ENCODE data around the gene SMCHD1.
"Not testable (repeated sequence)": the region's sequence is repeated elsewhere in the genome, so short reads cannot be mapped to it uniquely, and the experiment has no call there.

The SMCHD1 gene

DNA sequence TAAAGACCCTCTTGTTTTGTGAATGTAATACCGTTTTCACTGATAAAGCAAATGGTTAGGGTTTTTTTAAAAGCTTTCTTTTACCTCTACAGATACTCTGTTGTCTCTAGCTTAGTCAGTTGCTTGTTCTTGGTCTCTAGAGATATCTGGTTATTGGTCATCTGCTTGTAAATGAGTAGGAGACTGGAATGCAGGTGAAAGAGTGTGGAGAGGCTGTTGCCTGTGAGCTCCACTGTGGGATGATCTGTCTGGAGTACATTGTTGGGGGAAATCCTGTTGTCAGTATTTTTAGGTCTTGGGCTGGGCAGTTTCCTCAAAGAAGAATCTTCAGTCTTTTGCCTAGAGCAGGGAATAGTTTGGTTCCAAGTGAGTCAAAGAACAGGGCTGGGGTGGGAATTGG, 67.7 kb downstream of the SMCHD1 start:
- DNase-seq, result no peak

DNA sequence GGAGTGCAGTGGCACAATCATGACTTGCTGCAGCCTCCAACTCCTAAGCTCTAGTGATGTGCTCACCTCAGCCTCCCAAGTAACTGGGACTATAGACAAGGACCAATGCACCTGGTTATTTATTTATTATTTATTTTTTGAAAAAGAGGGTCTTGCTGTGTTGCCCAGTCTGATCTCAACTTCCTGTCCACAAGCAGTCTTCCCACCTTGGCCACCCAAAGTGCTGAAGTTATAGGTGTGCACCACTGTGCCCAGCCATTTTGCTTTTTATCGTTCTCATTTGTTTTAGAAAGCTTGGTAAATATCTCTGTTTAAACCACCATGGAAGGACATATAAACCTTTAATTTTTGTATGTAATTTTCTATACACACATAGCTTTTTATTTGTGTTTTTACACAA, 74.2 kb downstream of the SMCHD1 start:
- DNase-seq, result no peak

DNA sequence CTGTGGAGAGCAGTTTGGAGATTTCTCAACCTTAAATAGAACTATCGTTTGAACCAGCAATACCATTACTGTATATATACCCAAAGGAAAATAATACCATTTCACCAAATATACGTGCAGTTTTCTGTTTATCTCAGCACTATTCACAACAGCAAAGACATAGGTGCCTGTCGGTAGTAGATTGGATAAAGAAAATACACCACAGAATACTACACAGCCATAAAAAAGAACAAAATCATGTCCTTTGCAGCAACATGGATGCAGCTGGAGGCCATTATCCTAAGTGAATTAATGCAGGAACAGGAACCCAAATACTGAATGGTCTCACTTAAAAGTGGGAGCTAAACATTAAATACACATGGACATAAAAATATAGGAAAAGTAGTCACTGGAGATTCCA, 81.3 kb downstream of the SMCHD1 start:
- no peak for DNase-seq

DNA sequence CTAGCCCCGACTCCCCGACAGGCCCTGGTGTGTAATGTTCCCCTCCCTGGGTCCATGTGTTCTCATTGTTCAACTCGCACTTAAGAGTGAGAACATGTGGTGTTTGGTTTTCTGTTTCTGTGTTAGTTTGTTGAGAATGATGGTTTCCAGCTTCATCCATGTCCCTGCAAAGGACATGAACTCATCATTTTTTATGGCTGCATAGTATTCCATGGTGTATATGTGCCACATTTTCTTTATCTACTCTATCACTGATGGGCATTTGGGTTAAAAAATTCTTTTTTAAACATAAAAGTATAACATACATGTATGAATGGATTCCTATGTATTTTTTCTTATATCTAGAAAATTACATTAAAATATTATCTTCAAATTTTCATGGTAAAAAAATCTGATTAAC, 84.6 kb downstream of the SMCHD1 start:
- DNase-seq, result not testable (repeated sequence)

DNA sequence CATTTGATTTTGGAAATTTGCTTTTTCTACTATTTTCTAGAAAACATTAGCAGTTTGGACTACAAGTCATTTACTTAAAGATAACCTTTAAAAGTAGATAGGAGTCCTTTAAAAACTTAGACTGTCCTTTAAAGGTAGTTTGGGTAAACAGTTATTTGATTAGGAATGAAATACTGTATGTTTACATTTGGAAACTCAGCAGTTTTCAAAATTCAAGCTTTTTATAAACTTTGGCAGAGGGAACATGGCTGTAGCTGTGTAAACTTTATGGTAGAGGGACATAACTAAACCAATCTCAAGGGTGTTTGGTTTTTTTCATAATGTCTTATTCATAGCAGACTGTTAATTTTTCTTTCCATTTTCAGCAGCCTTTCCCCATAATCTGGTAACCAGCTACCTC, 90.7 kb downstream of the SMCHD1 start:
- DNase-seq, result no peak

DNA sequence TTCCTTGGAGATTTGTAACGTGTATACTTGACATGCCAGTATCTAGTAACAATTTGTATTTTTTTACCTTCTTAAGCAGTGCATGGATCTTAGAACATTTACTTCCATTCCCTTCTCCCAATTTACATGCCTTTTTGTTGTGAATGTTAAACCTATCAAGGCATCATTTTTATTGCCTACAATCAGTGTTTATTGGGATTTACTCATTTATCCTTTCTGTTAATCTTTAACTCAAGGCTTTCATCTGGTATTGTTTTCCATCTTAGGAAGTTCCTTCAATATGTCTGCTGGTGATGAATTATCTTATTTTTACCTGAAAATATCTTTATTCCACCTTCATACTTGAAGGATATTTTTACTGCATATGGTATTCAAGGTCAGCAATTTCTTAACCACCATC, 102.8 kb downstream of the SMCHD1 start:
- DNase-seq, result no peak

DNA sequence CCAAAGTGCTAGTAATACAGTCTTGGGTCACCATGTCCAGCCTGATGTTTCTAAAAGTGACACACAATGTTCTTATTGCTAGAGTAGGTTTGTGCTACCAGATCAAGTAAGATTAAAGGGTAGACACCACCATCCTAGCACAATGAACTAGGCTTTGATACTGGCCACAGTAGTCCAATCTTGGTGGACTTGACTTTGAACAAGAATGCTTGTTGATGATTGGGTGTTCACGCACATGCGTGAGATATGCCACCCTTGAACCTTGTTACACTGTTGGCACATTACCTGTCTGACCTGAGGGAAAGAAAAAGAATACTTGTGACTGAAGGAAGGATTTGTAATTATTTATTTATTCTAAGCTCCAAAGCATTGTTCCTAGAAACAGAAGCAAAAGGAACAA, 119.1 kb downstream of the SMCHD1 start:
- no peak for DNase-seq

DNA sequence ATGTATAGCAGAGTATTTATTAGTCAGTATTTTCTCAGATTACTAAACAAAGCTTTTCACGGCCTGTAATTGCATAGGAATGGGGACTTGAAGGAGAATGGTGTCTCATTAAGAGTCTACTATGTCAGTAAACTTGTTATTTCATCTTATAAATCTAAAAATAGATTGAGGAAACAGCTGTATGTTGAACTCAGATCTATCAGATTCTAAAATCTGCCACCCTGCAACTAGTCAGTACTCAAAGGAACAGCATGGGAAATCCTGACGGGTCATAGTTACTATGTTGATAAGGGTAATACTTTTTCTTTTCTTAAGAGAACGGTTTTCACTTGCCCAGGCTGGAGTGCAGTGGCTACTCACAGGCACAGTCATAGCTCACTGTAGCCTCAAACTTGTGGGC, 121.1 kb downstream of the SMCHD1 start:
- no peak for DNase-seq

DNA sequence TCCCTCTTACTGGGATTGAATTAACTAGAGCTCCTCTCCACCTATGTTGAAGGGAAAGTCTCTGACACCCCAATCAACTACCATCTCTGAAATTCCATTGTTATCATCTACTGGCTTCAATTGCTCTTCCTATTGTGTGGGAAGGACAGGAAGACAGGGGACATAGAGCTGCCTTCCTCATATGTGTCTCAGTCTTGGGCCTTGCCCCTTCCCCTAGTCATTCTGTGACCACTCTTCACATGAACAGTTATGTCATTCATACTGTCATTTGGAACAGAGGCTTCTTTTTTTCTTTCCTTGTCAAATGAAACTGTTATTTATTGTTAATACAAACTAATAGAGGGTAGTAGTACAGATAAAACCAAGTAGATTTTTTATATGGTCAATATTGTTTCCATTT, 121.7 kb downstream of the SMCHD1 start:
- DNase-seq, result no peak

DNA sequence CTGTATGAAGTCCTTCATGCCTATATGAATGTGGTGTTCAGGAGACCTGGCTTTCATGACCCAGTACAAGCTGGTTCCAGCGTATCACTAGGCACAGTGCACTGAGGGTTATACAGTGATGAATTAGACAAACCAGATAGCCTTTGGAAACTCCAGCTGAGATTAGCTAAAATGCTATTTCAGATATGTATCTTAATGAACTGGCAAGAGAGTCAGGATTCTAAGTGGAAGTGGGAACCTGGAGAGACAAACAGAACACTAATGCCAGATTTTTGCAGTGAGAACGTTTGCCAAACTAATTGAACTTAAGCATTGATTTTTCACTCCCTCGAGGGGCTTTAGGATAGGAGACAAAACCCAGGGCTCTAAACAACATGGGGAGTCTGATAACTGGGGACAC, 125.2 kb downstream of the SMCHD1 start:
- no peak for DNase-seq

DNA sequence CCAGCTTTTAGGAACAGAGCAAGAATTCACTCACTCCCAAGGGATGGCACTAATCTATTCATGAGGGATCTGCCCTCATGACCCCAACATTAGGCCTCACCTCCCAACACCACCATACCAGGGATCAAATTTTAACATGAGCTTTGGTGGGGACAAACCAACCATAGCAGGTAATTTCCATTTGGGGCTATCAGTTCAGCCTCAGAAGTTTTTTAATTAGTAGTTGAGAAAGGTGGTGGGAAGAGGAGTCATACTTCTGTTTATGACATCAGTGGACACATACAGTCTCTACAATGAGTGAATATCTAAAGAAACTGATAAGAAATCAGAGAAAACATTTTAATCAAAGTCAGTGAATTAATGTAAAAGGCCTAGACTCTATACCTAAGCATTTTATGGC, 131.7 kb downstream of the SMCHD1 start:
- no peak for DNase-seq

DNA sequence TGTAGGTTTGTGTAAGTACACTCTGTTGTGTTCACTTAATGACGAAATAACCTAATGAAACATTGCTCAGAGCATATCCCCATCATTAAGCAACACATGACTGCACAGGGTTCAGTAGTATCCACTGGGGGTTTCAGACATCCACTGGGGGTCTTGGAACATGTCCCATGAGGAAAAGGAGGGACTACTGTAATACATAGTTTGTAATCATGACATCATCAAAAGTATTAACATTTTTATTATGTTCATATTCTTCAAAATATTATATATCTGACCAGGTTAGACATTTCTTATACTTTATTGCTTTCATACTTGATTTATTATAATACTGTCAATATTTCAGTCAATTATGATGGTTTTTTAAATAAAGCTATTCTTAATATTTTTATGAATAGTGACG, 136.9 kb downstream of the SMCHD1 start:
- DNase-seq, result no peak

DNA sequence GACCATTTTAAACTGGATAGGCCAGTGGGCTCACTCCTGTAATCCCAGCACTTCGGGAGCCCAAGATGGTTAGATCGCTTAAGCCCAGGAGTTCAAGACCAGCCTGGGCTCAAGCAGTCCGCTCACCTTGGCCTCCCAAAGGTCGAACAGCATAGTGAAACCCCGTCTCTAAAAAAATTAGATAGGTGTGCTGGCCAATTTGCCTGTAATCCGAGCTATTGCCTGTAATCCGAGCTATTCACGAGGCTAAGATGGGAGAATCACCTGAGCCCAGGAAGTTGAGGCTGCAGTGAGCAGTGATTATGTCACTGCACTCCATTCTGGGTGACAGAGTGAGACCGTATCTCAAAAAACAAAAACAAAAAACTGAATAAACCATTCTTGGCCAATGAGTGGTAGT, 138.6 kb downstream of the SMCHD1 start:
- no peak for DNase-seq

DNA sequence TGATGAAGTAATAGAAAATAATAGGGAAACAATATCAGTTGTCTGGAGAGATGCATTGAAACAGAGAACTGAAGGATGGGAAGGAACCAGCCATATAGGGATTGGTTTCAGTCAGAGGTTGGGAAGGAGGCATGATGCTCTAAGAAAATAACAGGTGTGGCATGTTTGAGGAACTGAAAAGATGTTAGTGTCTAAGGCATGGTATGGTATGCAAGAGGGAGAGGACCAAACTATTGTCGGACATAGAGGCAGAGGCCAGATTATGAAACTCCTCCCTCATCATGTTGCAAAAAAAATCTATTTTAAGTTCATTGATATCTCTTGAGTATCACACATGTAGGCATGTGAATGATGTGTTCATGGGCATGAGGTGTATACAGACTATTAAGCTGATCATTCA, 142.4 kb downstream of the SMCHD1 start:
- DNase-seq, result no peak

DNA sequence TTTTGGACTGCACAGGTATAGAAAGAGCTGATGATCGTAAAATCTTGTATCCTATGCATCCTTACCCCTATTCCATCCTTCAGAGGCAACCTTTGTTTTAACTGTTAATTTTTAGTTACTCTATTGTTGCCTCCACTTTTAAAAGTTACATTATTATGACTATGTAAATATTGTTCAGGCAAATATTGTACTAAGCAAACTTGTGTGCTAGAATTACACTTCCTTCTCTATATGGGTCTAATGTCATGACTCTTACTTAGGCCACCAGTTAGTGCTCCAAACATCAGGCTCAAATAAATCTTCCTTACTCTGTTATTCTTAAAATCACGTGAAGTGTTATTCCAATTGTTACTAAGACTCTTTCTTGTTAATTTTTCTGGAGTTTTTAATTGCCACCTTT, 143.8 kb downstream of the SMCHD1 start:
- DNase-seq, result no peak

DNA sequence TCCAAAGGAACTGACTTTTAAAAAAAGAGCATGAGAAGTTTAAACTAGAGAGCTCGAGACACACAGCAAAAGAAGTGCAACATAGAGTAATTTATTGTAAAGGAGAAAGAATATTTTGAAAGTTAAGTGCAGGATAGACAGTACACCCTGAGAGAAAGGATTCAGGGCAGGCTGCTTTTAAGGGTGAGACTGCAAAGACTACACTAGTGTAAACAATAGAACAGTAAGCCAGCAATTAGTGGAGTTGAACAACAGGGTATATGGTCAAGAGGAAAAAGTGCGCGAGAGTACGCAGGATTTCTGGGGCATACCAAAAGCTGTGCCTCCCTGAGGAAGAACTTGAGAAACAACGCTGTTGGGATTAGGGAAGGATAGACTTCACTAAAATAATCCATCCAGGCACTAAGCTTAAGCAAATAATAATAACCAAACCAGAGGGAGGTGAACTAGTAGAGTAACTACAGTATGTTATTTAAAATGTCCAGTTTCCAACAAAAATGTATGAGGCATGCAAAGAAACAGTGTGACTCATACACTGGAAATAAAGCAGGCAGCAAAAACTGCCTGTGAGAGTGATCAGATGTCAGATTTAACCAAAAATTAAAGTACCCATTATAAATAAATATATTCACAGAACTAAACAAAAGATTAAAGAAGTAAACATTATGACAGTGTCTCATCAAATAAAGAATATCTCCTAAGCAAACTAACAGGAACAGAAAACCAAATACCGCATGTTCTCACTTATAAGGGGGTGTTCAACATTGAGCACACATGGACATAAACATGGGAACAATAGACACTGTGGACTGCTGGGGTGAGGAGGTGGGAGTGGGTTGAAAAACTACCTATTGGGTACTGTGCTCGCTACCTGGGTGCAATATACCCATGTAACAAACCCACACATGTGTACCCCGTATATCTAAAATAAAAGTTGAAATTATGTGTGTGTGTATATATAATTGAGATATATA, 150.7 kb downstream of the SMCHD1 start:
- DNase-seq, result no peak

DNA sequence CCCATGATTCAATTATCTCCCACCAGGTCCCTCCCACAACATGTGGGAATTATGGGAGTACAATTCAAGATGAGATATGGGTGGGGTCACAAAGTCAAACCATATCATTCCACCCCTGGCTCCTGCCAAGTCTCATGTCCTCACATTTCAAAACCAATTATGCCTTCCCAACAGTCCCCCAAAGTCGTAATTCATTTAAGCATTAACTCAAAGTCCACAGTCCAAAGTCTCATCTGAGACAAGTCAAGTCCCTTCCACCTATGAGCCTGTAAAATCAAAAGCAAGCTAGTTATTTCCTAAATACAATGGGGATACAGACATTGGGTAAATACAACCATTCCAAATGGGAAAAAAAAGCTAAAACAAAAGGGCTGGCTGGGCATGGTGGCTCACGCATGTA, 153.1 kb downstream of the SMCHD1 start:
- not testable (repeated sequence) for DNase-seq

DNA sequence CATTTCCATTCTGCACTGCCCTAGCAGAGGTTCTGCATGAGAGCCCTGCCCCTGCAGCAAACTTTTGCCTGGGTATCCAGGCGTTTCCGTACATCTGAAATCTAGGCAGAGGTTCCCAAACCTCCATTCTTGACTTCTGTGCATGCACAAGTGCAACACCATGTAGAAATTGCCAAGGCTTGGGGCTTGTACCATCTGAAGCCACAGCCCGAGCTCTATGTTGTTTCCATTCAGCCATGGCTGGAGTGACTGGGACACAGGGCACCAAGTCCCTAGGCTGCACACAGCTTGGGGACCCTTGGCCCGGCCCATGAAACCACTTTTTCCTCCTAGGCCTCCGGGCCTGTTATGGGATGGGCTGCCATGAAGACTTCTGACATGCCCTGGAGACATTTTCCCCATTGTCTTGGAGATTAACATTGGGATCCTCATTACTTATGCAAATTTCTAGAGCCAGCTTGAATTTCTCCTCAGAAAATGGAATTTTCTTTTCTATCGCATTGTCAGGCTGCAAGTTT, 154.2 kb downstream of the SMCHD1 start:
- DNase-seq, result not testable (repeated sequence)

DNA sequence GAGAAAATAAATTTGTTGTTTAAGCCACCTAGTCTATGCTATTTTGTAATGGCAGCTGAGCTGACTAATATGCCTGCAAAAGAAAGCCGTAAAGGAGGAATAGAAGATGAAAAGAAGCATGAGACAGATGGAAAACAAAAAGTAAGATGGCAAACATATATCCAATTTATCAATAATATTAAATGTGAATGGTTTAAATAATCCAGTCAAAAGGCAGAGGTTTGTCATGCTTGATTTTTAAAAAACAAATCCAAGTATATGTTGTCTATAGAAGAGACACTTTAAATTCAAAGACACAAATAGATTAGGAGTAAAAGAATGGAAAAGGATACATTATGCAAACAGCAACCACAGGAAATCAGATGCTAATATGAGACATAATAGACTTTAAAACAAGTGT, 155.9 kb downstream of the SMCHD1 start:
- no peak for DNase-seq

DNA sequence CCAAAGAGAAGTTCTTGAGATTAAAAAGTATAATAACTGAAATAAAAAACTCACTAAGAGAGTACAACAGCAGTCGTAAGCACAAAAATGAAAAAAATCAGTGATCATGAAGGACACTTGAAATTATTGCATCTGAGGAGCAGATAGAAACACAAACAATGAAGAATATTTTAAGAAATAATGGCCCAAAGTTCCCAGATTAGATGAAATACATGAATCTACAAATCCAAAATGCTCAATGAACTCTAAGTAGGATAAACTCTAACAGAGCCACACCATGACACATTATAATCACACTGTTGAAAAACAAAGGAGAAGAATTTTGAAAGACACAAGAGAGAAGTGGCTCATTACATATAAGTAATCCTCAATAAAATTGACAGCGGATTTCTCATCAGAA, 159.4 kb downstream of the SMCHD1 start:
- DNase-seq, result no peak

DNA sequence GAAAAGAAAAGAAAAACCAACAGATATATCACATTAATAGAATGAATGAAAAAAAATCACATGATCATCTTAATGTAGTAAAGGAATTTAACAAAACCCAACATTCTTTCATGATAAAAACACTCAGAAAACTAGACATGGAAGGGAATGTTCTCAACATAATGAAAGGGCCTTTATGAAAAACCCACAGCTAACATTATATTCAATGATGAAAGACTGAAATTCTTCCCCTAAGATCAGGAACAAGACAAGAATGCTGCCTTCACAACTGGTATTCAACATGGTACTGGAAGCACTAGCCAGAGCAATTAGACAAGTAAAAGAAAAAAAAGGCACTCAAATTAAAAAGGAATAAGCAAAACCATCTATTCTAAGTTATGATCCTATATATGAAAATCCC, 162.8 kb downstream of the SMCHD1 start:
- no peak for DNase-seq

DNA sequence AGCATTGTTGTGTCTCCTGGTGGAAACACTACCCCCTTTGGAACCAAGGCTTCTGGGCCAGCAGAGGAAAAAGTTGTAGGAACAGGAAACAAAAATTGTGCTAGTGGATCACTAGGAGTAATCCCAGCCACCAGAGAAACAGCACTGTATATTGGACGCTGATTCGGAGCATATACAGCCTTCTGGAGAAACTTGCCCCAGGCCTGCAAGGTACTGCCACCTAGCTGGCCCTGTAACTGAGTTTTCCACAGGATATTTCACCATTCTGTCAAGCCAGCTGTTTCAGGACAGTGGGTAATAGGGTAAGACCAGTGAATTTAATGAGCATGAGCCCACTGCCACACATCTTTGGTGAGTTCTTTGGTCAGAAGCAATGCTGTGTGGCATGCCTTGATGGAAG, 166.2 kb downstream of the SMCHD1 start:
- no peak for DNase-seq

DNA sequence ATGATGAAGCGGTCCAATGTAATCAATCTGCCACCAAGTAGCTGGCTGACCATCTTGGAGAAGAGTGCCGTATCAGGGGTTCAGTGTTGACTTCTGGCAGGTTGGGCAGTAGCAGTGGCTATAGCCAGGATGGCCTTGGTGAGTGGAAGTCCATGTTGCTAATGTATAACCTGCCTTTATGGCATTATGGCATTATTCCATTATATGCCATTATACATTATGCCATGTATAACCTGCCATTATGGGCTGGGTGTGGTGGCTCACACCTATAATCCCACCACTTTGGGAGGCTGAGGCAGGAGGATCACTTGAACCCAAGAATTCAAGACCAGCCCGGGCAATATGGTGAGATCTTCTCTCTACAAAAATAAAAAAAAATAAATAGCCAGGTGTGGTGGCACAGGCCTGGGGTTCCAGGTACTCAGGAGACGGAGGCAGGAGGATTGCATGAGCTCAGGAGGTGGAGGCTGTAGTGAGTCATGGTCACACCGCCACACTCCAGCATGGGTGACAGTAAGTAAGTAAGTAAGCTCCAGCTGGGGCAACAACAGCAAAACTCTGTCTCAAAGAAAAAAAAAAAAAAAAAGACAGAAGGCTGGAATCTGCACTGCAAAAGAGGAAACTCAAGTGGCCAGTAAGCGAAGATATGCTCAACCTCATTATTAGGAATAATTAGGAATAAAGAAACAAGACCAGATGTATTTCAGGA, 166.8 kb downstream of the SMCHD1 start:
- no peak for DNase-seq

DNA sequence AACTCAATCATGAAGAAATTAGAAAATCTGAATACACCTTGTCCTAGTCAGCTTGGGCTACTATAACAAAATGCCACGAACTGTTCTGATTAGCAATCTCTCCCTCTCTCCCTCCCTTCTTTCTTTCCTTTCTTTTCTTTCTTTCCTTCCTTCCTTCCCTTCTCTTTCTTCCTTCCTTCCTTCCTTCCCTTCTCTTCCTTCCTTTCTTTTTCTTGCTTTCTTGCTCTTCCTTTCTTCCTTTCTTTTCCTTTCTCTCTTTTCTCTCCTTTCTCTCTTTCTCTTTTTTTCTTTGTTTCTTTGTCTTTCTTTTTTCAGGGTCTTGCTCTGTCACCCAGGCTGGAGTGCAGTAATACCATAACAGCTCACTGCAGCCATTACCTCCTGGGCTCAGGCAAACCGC, 167.7 kb downstream of the SMCHD1 start:
- DNase-seq, result no peak

Measured in NCI-H1417 treated with DMSO at 0.1 percent for 48 hours (cell line).